Endodermal cell (in vitro differentiated cells): ENCODE results near the gene MAGEC1. TPM values are rescaled to one million over a fixed set of nuclear protein-coding genes. Genes with fewer than 3 reads are reported as not detected.

Experiments used
- DNase-seq: peaks from one replicate; pipeline ENCODE4 v3.0.0-alpha.2; 2017
- H3K27ac ChIP-seq: 2 replicates; pipeline ENCODE4 v1.5.1; 2013; ENCODE audit warnings: mild to moderate bottlenecking, low read depth, low read length, moderate library complexity
- H3K27me3 ChIP-seq: 2 replicates; pipeline ENCODE4 v1.6.1; 2013; ENCODE audit warnings: mild to moderate bottlenecking, low read length, moderate library complexity; ENCODE audit not compliant: insufficient read depth, control insufficient read depth, poor library complexity, severe bottlenecking
- H3K36me3 ChIP-seq: 2 replicates; pipeline ENCODE4 v1.7.0; 2013; ENCODE audit warnings: mild to moderate bottlenecking, low read length, moderate library complexity; ENCODE audit not compliant: control insufficient read depth, insufficient read depth
- H3K4me1 ChIP-seq: one replicate; pipeline ENCODE4 v1.7.0; 2013; ENCODE audit warnings: low read length; ENCODE audit not compliant: control insufficient read depth, insufficient read depth
- H3K4me3 ChIP-seq: 2 replicates; pipeline ENCODE4 v1.5.1; 2013; ENCODE audit warnings: mild to moderate bottlenecking, low read length, moderate library complexity
- H3K9ac ChIP-seq: 2 replicates; pipeline ENCODE4 v1.6.1; 2013; ENCODE audit warnings: mild to moderate bottlenecking, low read length, moderate library complexity; ENCODE audit not compliant: poor library complexity, severe bottlenecking; ENCODE audit errors: extremely low read depth
- H3K9me3 ChIP-seq: 2 replicates; pipeline ENCODE4 v1.6.1; 2013; ENCODE audit warnings: mild to moderate bottlenecking, low read length, moderate library complexity; ENCODE audit not compliant: control insufficient read depth
- H3K27ac Mint-ChIP-seq: 2 replicates; pipeline ENCODE4 v1.8.0; 2020; ENCODE audit warnings: mixed read lengths
- H3K27me3 Mint-ChIP-seq: 2 replicates; pipeline ENCODE4 v1.8.0; 2021; ENCODE audit warnings: mild to moderate bottlenecking, mixed read lengths; ENCODE audit not compliant: insufficient read depth
- H3K36me3 Mint-ChIP-seq: 2 replicates; pipeline ENCODE4 v1.8.0; 2020; ENCODE audit warnings: low read depth, mixed read lengths
- H3K4me1 Mint-ChIP-seq: 2 replicates; pipeline ENCODE4 v1.8.0; 2020; ENCODE audit warnings: mixed read lengths
- H3K4me3 Mint-ChIP-seq: 2 replicates; pipeline ENCODE4 v1.8.0; 2020; ENCODE audit warnings: mild to moderate bottlenecking, moderate library complexity, mixed read lengths
- H3K9me3 Mint-ChIP-seq: 2 replicates; pipeline ENCODE4 v1.8.0; 2020; ENCODE audit warnings: mild to moderate bottlenecking, mixed read lengths
- CTCF ChIP-seq: fragments of 200-600 bp; sonication (generic); conservative IDR thresholded peaks from 2 replicates; pipeline ENCODE4 v1.5.0; 2021; ENCODE audit warnings: antibody characterized with exemption, mild to moderate bottlenecking
- WGBS, 2 experiments: methylation state at CpG; one replicate each; pipeline versions ENCODE4 v1.1.5 to v1.1.7; 2013; ENCODE audit warnings: missing lambda C conversion rate in 2 of 2, mixed read lengths in 1 of 2; ENCODE audit not compliant: insufficient coverage in 1 of 2, insufficient read length in 1 of 2; 5-methylcytosine and 5-hydroxymethylcytosine counted together
- total RNA-seq, 2 donors: library from RNA; stranded (reverse); fragmentation: NEBNext Ultra II Directional in 1 of 2; extraction: Animal tissue kit (Norgen Biotek cat#: 25700) in 1 of 2; gene quantifications; 2 replicates in 1 of 2; 3 replicates in 1 of 2; pipeline ENCODE4 v1.2.1, GENCODE V29; 2021

The MAGEC1 gene
- total RNA-seq, 2 donors from 2014 or later = not detected

DNA sequence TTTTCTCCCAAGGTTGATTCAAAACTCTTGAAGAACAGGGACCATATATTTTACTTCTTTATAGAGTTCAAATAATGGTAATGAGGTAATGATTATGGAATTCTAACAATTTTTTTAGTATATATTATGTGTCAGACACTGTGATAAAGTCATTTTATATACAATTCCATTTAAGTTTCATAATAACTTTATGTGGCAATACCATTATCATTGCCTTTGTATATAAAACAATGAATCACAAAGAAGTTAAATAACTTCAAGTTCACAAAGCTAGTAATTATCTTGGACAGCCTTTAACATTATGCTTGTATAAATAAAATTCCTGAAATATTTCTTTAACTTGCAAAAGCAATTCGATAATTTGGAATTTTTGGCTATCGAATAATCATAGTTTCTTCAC is 20.6 kb downstream of the MAGEC1 start:
- Mint-ChIP-seq H3K27me3 (no peaks in the 10 kb centered on the region), H3K27ac (no peak overlapping the region), H3K4me3 (no peak overlapping the region), H3K4me1 (no peaks in the 10 kb centered on the region), H3K9me3 (peaks cover 46% of the 10 kb centered on the region), H3K36me3 (no peaks in the 10 kb centered on the region)
- Histone ChIP-seq H3K9me3 (no peaks in the 10 kb centered on the region), H3K9ac (no peak overlapping the region), H3K27me3 (no peaks in the 10 kb centered on the region), H3K36me3 (no peaks in the 10 kb centered on the region), H3K27ac (no peak overlapping the region), H3K4me3 (no peak overlapping the region), H3K4me1 (no peaks in the 10 kb centered on the region)
- 94% methylated on average over 2 of the region's 2 CpGs; no CpG with 5 or more reads in 1 of the 2 experiments for WGBS, 2 experiments
- TF ChIP-seq CTCF = no peak
- no peak for DNase-seq

GRCh38 chrX:141928432-141928831 is 24.7 kb downstream of the MAGEC1 start:
- no peaks in the 10 kb centered on the region for H3K9me3 ChIP-seq
- Mint-ChIP-seq H3K4me1 (no peaks in the 10 kb centered on the region), H3K4me3 (no peak overlapping the region), H3K27me3 (no peaks in the 10 kb centered on the region), H3K27ac (no peak overlapping the region), H3K9me3 (peaks cover 49% of the 10 kb centered on the region), H3K36me3 (no peaks in the 10 kb centered on the region)
- no peak for TF ChIP-seq CTCF
- H3K36me3 ChIP-seq = no peaks in the 10 kb centered on the region
- no peak overlapping the region for H3K4me3 ChIP-seq
- no peaks in the 10 kb centered on the region for H3K27me3 ChIP-seq
- H3K4me1 ChIP-seq = no peaks in the 10 kb centered on the region
- DNase-seq = no peak
- H3K27ac ChIP-seq = no peak overlapping the region
- 93 to 100% methylated on average over 1 to 2 of the region's 3 CpGs for WGBS, 2 experiments
- no peak overlapping the region for H3K9ac ChIP-seq

- no peaks in the 10 kb centered on the region for H3K4me1 ChIP-seq
- no peaks in the 10 kb centered on the region for H3K36me3 ChIP-seq
- H3K4me3 ChIP-seq = no peak overlapping the region
- Mint-ChIP-seq H3K27me3 (no peaks in the 10 kb centered on the region), H3K4me3 (no peak overlapping the region), H3K9me3 (peaks cover 24% of the 10 kb centered on the region), H3K27ac (no peak overlapping the region), H3K4me1 (no peaks in the 10 kb centered on the region), H3K36me3 (no peaks in the 10 kb centered on the region)
- H3K9me3 ChIP-seq = peaks cover 7% of the 10 kb centered on the region
- no peaks in the 10 kb centered on the region for H3K27me3 ChIP-seq
- 100% methylated on average over 2 of the region's 2 CpGs; no CpG with 5 or more reads in 1 of the 2 experiments for WGBS, 2 experiments
- DNase-seq = no peak
- H3K9ac ChIP-seq = no peak overlapping the region
- no peak overlapping the region for H3K27ac ChIP-seq
- TF ChIP-seq CTCF = no peak
Observed at GRCh38 chrX:141934059-141934641, 30.5 kb downstream of the MAGEC1 start.
